Activated naive CD4-positive, alpha-beta T cell treated with anti-CD3 and anti-CD28 coated beads, Interleukin-2, amount 50 U/mL, for 24 hours (primary cell): ENCODE results near the gene C8B.

Source experiments
- H3K27ac Mint-ChIP-seq: one replicate; pipeline ENCODE4 v1.8.0; 2021; ENCODE audit warnings: mild to moderate bottlenecking, mixed read lengths
- H3K27me3 Mint-ChIP-seq: one replicate; pipeline ENCODE4 v1.8.0; 2021; ENCODE audit warnings: mixed read lengths
- H3K36me3 Mint-ChIP-seq: one replicate; pipeline ENCODE4 v1.8.0; 2021; ENCODE audit warnings: mixed read lengths
- H3K4me1 Mint-ChIP-seq: one replicate; pipeline ENCODE4 v1.8.0; 2021; ENCODE audit warnings: mixed read lengths
- H3K4me3 Mint-ChIP-seq: one replicate; pipeline ENCODE4 v1.8.0; 2021; ENCODE audit warnings: mild to moderate bottlenecking, mixed read lengths
- H3K9me3 Mint-ChIP-seq: one replicate; pipeline ENCODE4 v1.8.0; 2021; ENCODE audit warnings: mixed read lengths

The C8B gene

GRCh38 chr1:56958526-56958925, 7.3 kb downstream of the C8B start:
- H3K4me1 Mint-ChIP-seq, result no peaks in the 10 kb centered on the region
- H3K36me3 Mint-ChIP-seq, result no peaks in the 10 kb centered on the region
- H3K27ac Mint-ChIP-seq, result no peak overlapping the region
- H3K4me3 Mint-ChIP-seq, result no peak overlapping the region
- peaks cover 4% of the 10 kb centered on the region for H3K27me3 Mint-ChIP-seq
- peaks cover 6% of the 10 kb centered on the region for H3K9me3 Mint-ChIP-seq

- no peaks in the 10 kb centered on the region for H3K36me3 Mint-ChIP-seq
- no peak overlapping the region for H3K4me3 Mint-ChIP-seq
- peaks cover 4% of the 10 kb centered on the region for H3K27me3 Mint-ChIP-seq
These were observed 7.9 kb downstream of the C8B start for GRCh38 chr1:56957931-56958330.

GRCh38 chr1:56954664-56955063, 11.2 kb downstream of the C8B start:
- no peaks in the 10 kb centered on the region for H3K36me3 Mint-ChIP-seq
- H3K4me1 Mint-ChIP-seq, result no peaks in the 10 kb centered on the region
- no peak overlapping the region for H3K4me3 Mint-ChIP-seq
- H3K27ac Mint-ChIP-seq, result no peak overlapping the region
- peaks cover 4% of the 10 kb centered on the region for H3K27me3 Mint-ChIP-seq
- H3K9me3 Mint-ChIP-seq, result peaks cover 6% of the 10 kb centered on the region

More at GRCh38 chr1:56957931-56958330, 7.9 kb downstream of the C8B start:
- Mint-ChIP-seq H3K27ac (no peak overlapping the region), H3K4me1 (no peaks in the 10 kb centered on the region), H3K9me3 (peaks cover 6% of the 10 kb centered on the region)

- Mint-ChIP-seq H3K36me3 (no peaks in the 10 kb centered on the region), H3K27ac (no peak overlapping the region), H3K4me3 (no peak overlapping the region), H3K9me3 (peaks cover 6% of the 10 kb centered on the region), H3K27me3 (peaks cover 4% of the 10 kb centered on the region), H3K4me1 (no peaks in the 10 kb centered on the region)
These were observed 12.4 kb downstream of the C8B start for GRCh38 chr1:56953386-56953785.

GRCh38 chr1:56952501-56952900, 13.3 kb downstream of the C8B start:
- Mint-ChIP-seq H3K4me1 (no peaks in the 10 kb centered on the region), H3K27ac (no peak overlapping the region)

GRCh38 chr1:56948403-56949023, 17.3 kb downstream of the C8B start:
- Mint-ChIP-seq H3K9me3 (no peaks in the 10 kb centered on the region), H3K4me1 (no peaks in the 10 kb centered on the region), H3K36me3 (no peaks in the 10 kb centered on the region), H3K4me3 (no peak overlapping the region), H3K27me3 (no peaks in the 10 kb centered on the region), H3K27ac (no peak overlapping the region)

More at GRCh38 chr1:56952501-56952900, 13.3 kb downstream of the C8B start:
- H3K9me3 Mint-ChIP-seq, result peaks cover under 1% of the 10 kb centered on the region
- H3K27me3 Mint-ChIP-seq, result peaks cover 1% of the 10 kb centered on the region
- no peaks in the 10 kb centered on the region for H3K36me3 Mint-ChIP-seq
- H3K4me3 Mint-ChIP-seq, result no peak overlapping the region

- Mint-ChIP-seq H3K4me3 (no peak overlapping the region), H3K9me3 (no peaks in the 10 kb centered on the region), H3K4me1 (no peaks in the 10 kb centered on the region), H3K27ac (no peak overlapping the region), H3K36me3 (no peaks in the 10 kb centered on the region), H3K27me3 (peaks cover 4% of the 10 kb centered on the region)
These were observed 25.8 kb downstream of the C8B start for GRCh38 chr1:56940039-56940438.

- Mint-ChIP-seq H3K36me3 (no peaks in the 10 kb centered on the region), H3K4me1 (no peaks in the 10 kb centered on the region), H3K27ac (no peak overlapping the region), H3K27me3 (peaks cover 4% of the 10 kb centered on the region), H3K9me3 (no peaks in the 10 kb centered on the region), H3K4me3 (no peak overlapping the region)
These were observed 26.6 kb downstream of the C8B start for GRCh38 chr1:56939209-56939608.

- H3K27me3 Mint-ChIP-seq, result peaks cover 4% of the 10 kb centered on the region
- no peak overlapping the region for H3K27ac Mint-ChIP-seq
- H3K36me3 Mint-ChIP-seq, result no peaks in the 10 kb centered on the region
- no peaks in the 10 kb centered on the region for H3K4me1 Mint-ChIP-seq
- H3K9me3 Mint-ChIP-seq, result no peaks in the 10 kb centered on the region
- no peak overlapping the region for H3K4me3 Mint-ChIP-seq
These were observed 27.2 kb downstream of the C8B start for GRCh38 chr1:56938646-56939045.

- Mint-ChIP-seq H3K27ac (no peak overlapping the region), H3K9me3 (no peaks in the 10 kb centered on the region), H3K4me3 (no peak overlapping the region), H3K27me3 (peaks cover 5% of the 10 kb centered on the region), H3K4me1 (no peaks in the 10 kb centered on the region), H3K36me3 (no peaks in the 10 kb centered on the region)
These were observed 31.3 kb downstream of the C8B start for GRCh38 chr1:56934430-56935060.

- Mint-ChIP-seq H3K36me3 (no peaks in the 10 kb centered on the region), H3K9me3 (no peaks in the 10 kb centered on the region), H3K27me3 (peaks cover 3% of the 10 kb centered on the region), H3K4me3 (no peak overlapping the region), H3K4me1 (no peaks in the 10 kb centered on the region), H3K27ac (no peak overlapping the region)
These were observed 32.2 kb downstream of the C8B start for GRCh38 chr1:56933606-56934005.

GRCh38 chr1:56933161-56933560, 32.7 kb downstream of the C8B start:
- Mint-ChIP-seq H3K27ac (no peak overlapping the region), H3K36me3 (no peaks in the 10 kb centered on the region), H3K27me3 (peaks cover 3% of the 10 kb centered on the region), H3K9me3 (no peaks in the 10 kb centered on the region), H3K4me1 (no peaks in the 10 kb centered on the region), H3K4me3 (no peak overlapping the region)

- H3K9me3 Mint-ChIP-seq, result no peaks in the 10 kb centered on the region
- no peaks in the 10 kb centered on the region for H3K4me1 Mint-ChIP-seq
These were observed 34.1 kb downstream of the C8B start for GRCh38 chr1:56931686-56932085.

GRCh38 chr1:56931211-56931610, 34.6 kb downstream of the C8B start:
- Mint-ChIP-seq H3K27ac (no peak overlapping the region), H3K9me3 (no peaks in the 10 kb centered on the region), H3K4me1 (no peaks in the 10 kb centered on the region), H3K36me3 (no peaks in the 10 kb centered on the region), H3K4me3 (no peak overlapping the region), H3K27me3 (peaks cover 3% of the 10 kb centered on the region)

More at GRCh38 chr1:56931686-56932085, 34.1 kb downstream of the C8B start:
- Mint-ChIP-seq H3K4me3 (no peak overlapping the region), H3K27me3 (peaks cover 3% of the 10 kb centered on the region), H3K27ac (no peak overlapping the region), H3K36me3 (no peaks in the 10 kb centered on the region)

- H3K4me3 Mint-ChIP-seq, result no peak overlapping the region
- no peaks in the 10 kb centered on the region for H3K36me3 Mint-ChIP-seq
- H3K27ac Mint-ChIP-seq, result no peak overlapping the region
- peaks cover 3% of the 10 kb centered on the region for H3K27me3 Mint-ChIP-seq
- H3K4me1 Mint-ChIP-seq, result no peaks in the 10 kb centered on the region
- H3K9me3 Mint-ChIP-seq, result no peaks in the 10 kb centered on the region
These were observed 36.3 kb downstream of the C8B start for GRCh38 chr1:56929492-56929891.

- Mint-ChIP-seq H3K27me3 (peaks cover 3% of the 10 kb centered on the region), H3K4me3 (no peak overlapping the region), H3K27ac (no peak overlapping the region), H3K9me3 (no peaks in the 10 kb centered on the region), H3K36me3 (no peaks in the 10 kb centered on the region), H3K4me1 (no peaks in the 10 kb centered on the region)
These were observed 37.8 kb downstream of the C8B start for GRCh38 chr1:56927986-56928385.

GRCh38 chr1:56927171-56927570, 38.6 kb downstream of the C8B start:
- Mint-ChIP-seq H3K27me3 (peaks cover 3% of the 10 kb centered on the region), H3K9me3 (no peaks in the 10 kb centered on the region), H3K4me3 (no peak overlapping the region), H3K4me1 (no peaks in the 10 kb centered on the region), H3K36me3 (no peaks in the 10 kb centered on the region), H3K27ac (no peak overlapping the region)
